Mesenchymal stem cell (in vitro differentiated cells and primary cell): ENCODE results near the gene IL11.

ENCODE experiments used
- DNase-seq: peaks from one replicate; pipeline ENCODE4 v3.0.0-alpha.2; 2013
- H2AFZ ChIP-seq: one replicate; pipeline ENCODE4 v1.6.1; 2013; ENCODE audit warnings: low read depth, mild to moderate bottlenecking, control low read depth, inconsistent platforms, low read length, moderate library complexity
- H2AK5ac ChIP-seq: 2 replicates; pipeline ENCODE4 v1.6.1; 2013; ENCODE audit warnings: low read length, moderate library complexity, mild to moderate bottlenecking, inconsistent platforms; ENCODE audit not compliant: severe bottlenecking
- H2BK120ac ChIP-seq: one replicate; pipeline ENCODE4 v1.6.1; 2013; ENCODE audit warnings: low read depth, mild to moderate bottlenecking, inconsistent platforms, low read length, moderate library complexity
- H2BK12ac ChIP-seq, 2 experiments: one replicate each; pipeline ENCODE4 v1.6.1; 2013; ENCODE audit warnings: inconsistent platforms in 2 of 2, low read length in 2 of 2, mild to moderate bottlenecking in 2 of 2, moderate library complexity in 2 of 2, control low read depth in 1 of 2
- H2BK15ac ChIP-seq: one replicate; pipeline ENCODE4 v1.6.1; 2013; ENCODE audit warnings: mild to moderate bottlenecking, low read depth, inconsistent platforms; ENCODE audit not compliant: poor library complexity, severe bottlenecking
- H2BK5ac ChIP-seq: 2 replicates; pipeline ENCODE4 v1.6.1; 2013; ENCODE audit warnings: low read depth, mild to moderate bottlenecking, low read length, control low read depth, inconsistent platforms; ENCODE audit not compliant: poor library complexity, severe bottlenecking
- H3K14ac ChIP-seq, 2 experiments: one replicate each; pipeline ENCODE4 v1.6.1; 2013; ENCODE audit warnings: inconsistent platforms in 2 of 2, low read length in 2 of 2, control low read depth in 1 of 2, mild to moderate bottlenecking in 1 of 2, moderate library complexity in 1 of 2
- H3K18ac ChIP-seq, 2 experiments: one replicate each; pipeline ENCODE4 v1.6.1; 2013; ENCODE audit warnings: inconsistent platforms in 2 of 2, low read length in 2 of 2, control low read depth in 1 of 2, low read depth in 1 of 2, mild to moderate bottlenecking in 1 of 2
- H3K23ac ChIP-seq, 2 experiments: one replicate each; pipeline ENCODE4 v1.6.1; 2013; ENCODE audit warnings: inconsistent platforms in 2 of 2, low read length in 2 of 2, mild to moderate bottlenecking in 2 of 2, moderate library complexity in 2 of 2, control low read depth in 1 of 2
- H3K27ac ChIP-seq: 2 replicates; pipeline ENCODE4 v1.5.1; 2013; ENCODE audit warnings: mild to moderate bottlenecking, moderate library complexity, low read length, control low read depth, inconsistent platforms; ENCODE audit not compliant: poor library complexity, severe bottlenecking
- H3K27me3 ChIP-seq, 2 experiments: 2 replicates each; pipeline versions ENCODE4 v1.6.1 to v1.7.0; 2013; ENCODE audit warnings: low read length in 2 of 2, mild to moderate bottlenecking in 2 of 2, moderate library complexity in 2 of 2, control low read depth in 1 of 2, inconsistent platforms in 1 of 2; ENCODE audit not compliant: control insufficient read depth in 1 of 2, insufficient read depth in 1 of 2
- H3K36me3 ChIP-seq, 2 experiments: 2 replicates each; pipeline versions ENCODE4 v1.6.1 to v1.7.0; 2013; ENCODE audit warnings: low read length in 2 of 2, control low read depth in 1 of 2, inconsistent platforms in 1 of 2, low read depth in 1 of 2, mild to moderate bottlenecking in 1 of 2; ENCODE audit not compliant: insufficient read depth in 2 of 2, control insufficient read depth in 1 of 2
- H3K4ac ChIP-seq, 2 experiments: one replicate each; pipeline ENCODE4 v1.6.1; 2013; ENCODE audit warnings: inconsistent platforms in 2 of 2, low read length in 2 of 2, mild to moderate bottlenecking in 2 of 2, moderate library complexity in 2 of 2, control low read depth in 1 of 2, low read depth in 1 of 2
- H3K4me1 ChIP-seq: 2 replicates; pipeline ENCODE4 v1.6.1; 2013; ENCODE audit warnings: low read depth, low read length, control low read depth; ENCODE audit not compliant: control insufficient read depth, insufficient read depth
- H3K4me2 ChIP-seq: 2 replicates; pipeline ENCODE4 v1.6.1; 2013; ENCODE audit warnings: low read length, mild to moderate bottlenecking, inconsistent platforms; ENCODE audit not compliant: poor library complexity, severe bottlenecking
- H3K4me3 ChIP-seq, 2 experiments: 2 replicates each; pipeline versions ENCODE4 v1.5.1 to v1.7.0; 2013; ENCODE audit warnings: low read length in 2 of 2, mild to moderate bottlenecking in 2 of 2, control low read depth in 1 of 2, low read depth in 1 of 2; ENCODE audit not compliant: insufficient read depth in 1 of 2
- H3K79me1 ChIP-seq: replicated peaks from 2 replicates; pipeline ENCODE4 v1.6.1; 2013; ENCODE audit warnings: mild to moderate bottlenecking, control low read depth, low read length, inconsistent platforms; ENCODE audit not compliant: poor library complexity, severe bottlenecking
- H3K9ac ChIP-seq: 2 replicates; pipeline ENCODE4 v1.7.0; 2013; ENCODE audit warnings: mild to moderate bottlenecking, low read length, moderate library complexity
- H3K9me3 ChIP-seq: 2 replicates; pipeline ENCODE4 v1.7.0; 2013; ENCODE audit warnings: mild to moderate bottlenecking, low read length; ENCODE audit not compliant: control insufficient read depth
- H4K8ac ChIP-seq: one replicate; pipeline ENCODE4 v1.6.1; 2013; ENCODE audit warnings: inconsistent platforms, mild to moderate bottlenecking, low read length, moderate library complexity
- H4K91ac ChIP-seq: one replicate; pipeline ENCODE4 v1.6.1; 2013; ENCODE audit warnings: mild to moderate bottlenecking, low read length, inconsistent platforms
- WGBS: methylation state at CpG from one replicate; pipeline ENCODE4 v1.1.7; 2013; ENCODE audit warnings: mixed read lengths; 5-methylcytosine and 5-hydroxymethylcytosine counted together

Gene IL11

GRCh38 chr19:55352549-55353145, 17.6 kb downstream of the IL11 start:
- no peak overlapping the region for H2AK5ac ChIP-seq
- no peak overlapping the region for H2BK12ac ChIP-seq
- no peak overlapping the region for H2AFZ ChIP-seq

GRCh38 chr19:55352040-55352439, 18.2 kb downstream of the IL11 start:
- Histone ChIP-seq H2BK15ac (no peak overlapping the region), H3K18ac (peak overlapping the region in 1 of 2 experiments; percentile 11), H3K23ac (no peak overlapping the region), H3K36me3 (peaks cover 0 to 12% of the 10 kb centered on the region in 2 experiments), H3K4me3 (no peak overlapping the region), H3K27me3 (peaks cover 44 to 61% of the 10 kb centered on the region in 2 experiments), H3K27ac (no peak overlapping the region), H3K14ac (no peak overlapping the region), H3K9me3 (no peaks in the 10 kb centered on the region), H3K9ac (no peak overlapping the region), H2BK5ac (no peak overlapping the region), H2BK120ac (no peak overlapping the region), H2BK12ac (no peak overlapping the region), H4K8ac (no peak overlapping the region), H3K79me1 (no peaks in the 10 kb centered on the region), H2AFZ (no peak overlapping the region), H2AK5ac (no peak overlapping the region), H4K91ac (no peak overlapping the region), H3K4me2 (no peak overlapping the region), H3K4ac (no peak overlapping the region), H3K4me1 (peaks cover 29% of the 10 kb centered on the region)
- no peak for DNase-seq
- WGBS: 87% methylated on average over 5 of the region's 6 CpGs

More at GRCh38 chr19:55352549-55353145, 17.6 kb downstream of the IL11 start:
- Histone ChIP-seq H3K4me2 (no peak overlapping the region), H2BK15ac (peak overlapping the region; percentile 6), H3K4ac (no peak overlapping the region), H4K91ac (no peak overlapping the region), H3K4me3 (no peak overlapping the region), H4K8ac (no peak overlapping the region), H3K14ac (no peak overlapping the region), H3K36me3 (peaks cover 0 to 6% of the 10 kb centered on the region in 2 experiments), H3K27me3 (peaks cover 49 to 66% of the 10 kb centered on the region in 2 experiments), H3K9ac (no peak overlapping the region), H3K79me1 (no peaks in the 10 kb centered on the region), H2BK120ac (no peak overlapping the region), H3K4me1 (peaks cover 29% of the 10 kb centered on the region), H3K9me3 (no peaks in the 10 kb centered on the region), H2BK5ac (no peak overlapping the region), H3K23ac (no peak overlapping the region), H3K18ac (no peak overlapping the region), H3K27ac (no peak overlapping the region)
- WGBS: 81% methylated on average over 25 of the region's 25 CpGs
- no peak for DNase-seq

DNA sequence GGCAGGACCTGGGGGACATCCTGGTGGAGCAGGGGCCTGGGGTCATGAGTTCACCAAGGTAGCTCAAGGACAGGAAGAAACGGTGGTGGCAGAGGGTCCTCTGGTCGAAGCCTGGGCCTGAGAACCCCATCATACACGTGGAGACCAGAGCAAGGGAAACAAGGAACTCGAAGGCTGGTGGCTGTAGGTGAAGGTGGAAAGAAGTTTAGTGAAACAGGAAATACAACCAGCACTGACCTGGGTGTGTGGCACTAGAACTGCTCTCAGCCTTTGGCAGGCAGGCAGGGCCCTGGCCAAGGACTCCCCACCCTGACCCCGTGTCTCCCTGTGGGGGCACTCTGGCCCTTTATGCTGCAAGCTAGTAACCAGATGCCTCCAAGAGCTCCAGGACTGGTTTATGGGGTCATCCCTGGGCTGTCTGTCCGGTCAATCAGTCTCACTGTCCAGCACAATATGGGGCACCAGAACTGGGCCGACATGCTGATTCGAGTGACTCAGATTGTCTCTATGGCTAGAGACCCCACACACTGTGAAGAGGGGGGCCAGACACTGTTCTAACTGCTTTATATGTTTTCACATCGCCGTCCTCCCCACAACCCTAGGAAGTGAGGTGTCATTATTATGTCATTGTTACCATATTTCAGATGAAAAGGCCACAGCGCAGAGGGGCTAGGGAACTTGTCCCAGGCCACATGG, 19.5 kb downstream of the IL11 start:
- Histone ChIP-seq H2BK12ac (no peak overlapping the region), H3K27ac (no peak overlapping the region), H3K14ac (no peak overlapping the region), H2BK15ac (no peak overlapping the region), H3K18ac (no peak overlapping the region), H3K4me1 (peaks cover 32% of the 10 kb centered on the region), H3K9ac (no peak overlapping the region), H2BK5ac (no peak overlapping the region), H4K8ac (no peak overlapping the region), H3K4ac (no peak overlapping the region), H3K27me3 (peaks cover 36 to 49% of the 10 kb centered on the region in 2 experiments), H2BK120ac (no peak overlapping the region), H4K91ac (no peak overlapping the region), H3K23ac (no peak overlapping the region), H3K79me1 (no peaks in the 10 kb centered on the region), H3K4me2 (no peak overlapping the region), H3K9me3 (no peaks in the 10 kb centered on the region), H2AFZ (no peak overlapping the region), H3K4me3 (no peak overlapping the region), H2AK5ac (no peak overlapping the region), H3K36me3 (peaks cover 0 to 25% of the 10 kb centered on the region in 2 experiments)
- WGBS: 81% methylated on average over 11 of the region's 11 CpGs
- DNase-seq: no peak

- WGBS: 41% methylated on average over 19 of the region's 22 CpGs
- no peak overlapping the region for H3K4ac ChIP-seq
- H3K4me1 ChIP-seq: peaks cover 31% of the 10 kb centered on the region
- peaks cover 4 to 45% of the 10 kb centered on the region in 2 experiments for H3K36me3 ChIP-seq
- no peak overlapping the region for H3K23ac ChIP-seq
- peak overlapping the region; percentile 27 for H4K91ac ChIP-seq
- H2BK5ac ChIP-seq: no peak overlapping the region
- no peak overlapping the region for H3K4me2 ChIP-seq
- H3K4me3 ChIP-seq: no peak overlapping the region
- no peak overlapping the region for H3K18ac ChIP-seq
- H2BK120ac ChIP-seq: peak overlapping the region; percentile 7
- H3K9me3 ChIP-seq: no peaks in the 10 kb centered on the region
- no peak overlapping the region for H3K9ac ChIP-seq
- peaks cover 23 to 33% of the 10 kb centered on the region in 2 experiments for H3K27me3 ChIP-seq
- H2BK15ac ChIP-seq: no peak overlapping the region
- no peak overlapping the region for H3K27ac ChIP-seq
- DNase-seq: no peak
- no peak overlapping the region for H2BK12ac ChIP-seq
- H3K14ac ChIP-seq: no peak overlapping the region
- no peak overlapping the region for H4K8ac ChIP-seq
- H2AK5ac ChIP-seq: no peak overlapping the region
- no peaks in the 10 kb centered on the region for H3K79me1 ChIP-seq
- H2AFZ ChIP-seq: no peak overlapping the region
Observed at GRCh38 chr19:55348317-55349034, 21.8 kb downstream of the IL11 start.
